HG03565 (cell line): Measurements from ENCODE around the gene IL33.

Source experiments
- ATAC-seq: cut with Tn5 transposase; IDR thresholded peaks from one replicate; pipeline ENCODE4 v1.9.1; 2021; ENCODE audit warnings: mild to moderate bottlenecking, moderate library complexity; ENCODE audit not compliant: unreplicated experiment

The IL33 gene

DNA sequence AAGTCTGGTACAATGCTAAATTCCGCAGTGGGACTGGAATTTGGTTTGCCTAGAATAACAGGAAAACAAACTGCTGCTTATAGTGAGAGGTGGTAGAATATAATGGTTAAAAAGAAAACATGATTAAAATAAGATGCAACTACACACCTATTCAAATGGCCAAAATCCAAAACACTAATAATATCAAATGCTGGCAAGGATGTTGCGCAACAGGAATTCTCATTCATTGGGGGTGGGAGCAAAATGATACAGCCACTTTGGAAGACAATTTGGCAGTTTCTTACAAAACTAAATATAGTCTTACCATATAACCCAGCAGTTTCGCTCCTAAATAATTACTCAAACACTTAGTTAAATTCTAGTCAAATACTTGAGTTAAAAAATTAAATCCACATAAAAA is 61.8 kb downstream of the IL33 start:
- ATAC-seq: no peak

DNA sequence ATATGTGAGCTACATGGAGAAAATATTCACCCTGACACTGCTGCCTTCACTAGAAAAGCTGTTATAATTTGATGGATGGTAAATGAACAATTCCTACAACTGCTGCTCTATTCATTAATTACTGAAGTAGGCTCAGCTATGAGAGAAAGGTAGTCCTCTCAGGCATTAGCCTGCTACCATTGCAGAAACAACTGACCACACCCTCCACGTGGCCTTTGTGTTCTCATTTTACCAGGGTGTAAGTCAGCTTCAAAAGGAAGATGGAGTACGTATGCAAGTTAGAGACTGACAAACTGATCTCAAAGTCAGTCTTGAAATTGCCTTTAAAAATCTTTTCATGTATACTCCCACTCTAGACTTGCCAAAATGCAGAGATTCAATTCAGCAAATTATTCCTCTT is 86.3 kb downstream of the IL33 start:
- ATAC-seq: no peak

DNA sequence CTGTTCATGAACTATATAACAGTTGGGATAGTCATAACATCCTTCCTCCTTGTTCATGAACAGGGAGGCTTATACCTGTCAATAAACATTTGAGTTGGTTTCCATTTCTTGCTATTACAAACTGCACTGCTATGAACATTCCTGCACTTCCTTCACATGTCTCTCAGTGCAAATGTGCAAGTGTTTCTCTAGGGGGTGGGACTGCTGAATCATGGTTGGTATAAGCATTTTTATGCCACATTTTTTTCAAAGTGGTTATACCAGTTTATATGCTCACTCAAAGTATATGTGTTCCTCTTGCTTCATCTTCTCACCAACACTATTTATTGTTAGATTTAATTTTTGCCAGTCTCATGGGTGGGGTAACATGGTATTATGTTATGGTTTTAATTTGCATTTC is 86.8 kb downstream of the IL33 start:
- no peak for ATAC-seq

DNA sequence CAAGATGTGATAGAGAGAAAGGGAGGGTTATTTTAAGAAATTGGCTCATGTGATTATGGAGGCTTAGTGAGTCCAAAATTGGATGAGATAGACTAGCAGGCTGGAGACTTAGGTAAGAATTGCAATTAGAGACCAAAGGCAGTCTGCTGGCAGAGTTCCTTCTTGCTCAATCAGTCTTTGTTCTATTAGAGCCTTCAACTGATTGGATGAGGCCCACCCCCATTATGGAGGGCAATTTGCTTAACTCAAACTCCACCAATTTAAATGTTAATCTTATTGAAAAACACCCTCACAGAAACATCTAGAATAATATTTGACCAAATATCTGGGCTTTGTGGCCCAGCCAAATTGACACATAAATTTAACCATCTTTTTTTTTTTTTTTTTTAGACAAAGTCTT is 88.6 kb downstream of the IL33 start:
- no peak for ATAC-seq

DNA sequence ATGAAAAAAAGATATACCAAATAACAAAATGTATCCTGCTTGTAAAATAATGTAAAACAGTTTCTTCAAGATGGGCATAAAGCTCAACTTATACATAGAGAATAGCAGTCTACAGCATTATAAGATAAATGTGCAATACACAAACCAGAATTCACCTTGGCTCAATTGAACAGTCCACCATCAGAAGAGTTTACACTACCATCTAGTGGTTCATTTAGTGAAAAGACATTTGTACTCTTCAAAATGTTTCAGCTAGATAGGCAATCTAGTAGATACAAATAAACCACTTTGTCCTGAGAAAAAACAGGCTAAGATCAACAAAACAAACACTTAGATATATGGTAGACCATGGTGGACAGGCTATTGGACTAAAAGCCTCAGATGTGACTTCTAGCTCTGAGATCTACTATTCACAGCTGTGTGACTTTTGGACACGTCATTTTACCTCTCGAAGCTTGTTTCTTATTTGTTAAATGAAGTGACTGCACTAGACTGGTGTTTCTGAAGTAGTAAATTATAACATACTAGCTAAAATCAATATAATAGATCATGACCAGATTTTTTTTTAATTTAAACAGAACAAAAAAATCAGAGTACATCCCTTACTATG is 90.5 kb downstream of the IL33 start:
- ATAC-seq: no peak
